DOHH2 (cell line): ENCODE results near the gene DAP.

ENCODE experiments used
- H3F3A ChIP-seq: fragments of 200-600 bp; sonication (generic), shearing (Covaris generic); 2 replicates; pipeline ENCODE4 v1.6.0; 2016; ENCODE audit warnings: antibody characterized with exemption, mild to moderate bottlenecking; ENCODE audit not compliant: control insufficient read depth, insufficient read depth
- H3K27ac ChIP-seq: fragments of 200-600 bp; sonication (generic); 2 replicates; pipeline ENCODE4 v1.5.1; 2014; ENCODE audit warnings: low read depth, mild to moderate bottlenecking, low read length, moderate library complexity
- H3K27me3 ChIP-seq: fragments of 200-600 bp; sonication (generic); 2 replicates; pipeline ENCODE4 v1.6.1; 2014; ENCODE audit warnings: mild to moderate bottlenecking, low read length, mixed read lengths; ENCODE audit not compliant: control insufficient read depth
- H3K36me3 ChIP-seq: fragments of 200-600 bp; sonication (generic); 2 replicates; pipeline ENCODE4 v1.6.1; 2014; ENCODE audit warnings: mild to moderate bottlenecking, low read length, moderate library complexity, mixed read lengths; ENCODE audit not compliant: control insufficient read depth
- H3K4me1 ChIP-seq: fragments of 200-600 bp; sonication (generic); 2 replicates; pipeline ENCODE4 v1.6.1; 2014; ENCODE audit warnings: mild to moderate bottlenecking, low read length, mixed read lengths; ENCODE audit not compliant: control insufficient read depth
- H3K4me2 ChIP-seq: fragments of 200-600 bp; sonication (generic); 2 replicates; pipeline ENCODE4 v1.6.0; 2014; ENCODE audit warnings: mild to moderate bottlenecking, low read length, moderate library complexity
- H3K4me3 ChIP-seq: fragments of 200-600 bp; sonication (generic); 2 replicates; pipeline ENCODE4 v1.5.1; 2014; ENCODE audit warnings: mild to moderate bottlenecking, low read length, mixed read lengths
- H3K79me2 ChIP-seq: fragments of 200-600 bp; sonication (generic); 2 replicates; pipeline ENCODE4 v1.6.1; 2014; ENCODE audit warnings: mild to moderate bottlenecking, low read length, mixed read lengths; ENCODE audit not compliant: control insufficient read depth
- H3K9me2 ChIP-seq: fragments of 200-600 bp; sonication (generic); replicated peaks from 2 replicates; pipeline ENCODE4 v1.6.1; 2014; ENCODE audit warnings: mild to moderate bottlenecking, low read length, mixed read lengths; ENCODE audit not compliant: control insufficient read depth
- H3K9me3 ChIP-seq: fragments of 200-600 bp; sonication (generic); 2 replicates; pipeline ENCODE4 v1.6.1; 2014; ENCODE audit warnings: antibody characterized with exemption, low read length, mixed read lengths; ENCODE audit not compliant: control insufficient read depth, insufficient read depth
- H4K20me1 ChIP-seq: fragments of 200-600 bp; sonication (generic); 2 replicates; pipeline ENCODE4 v1.6.0; 2014; ENCODE audit warnings: low read depth, mild to moderate bottlenecking, antibody characterized with exemption, low read length, moderate library complexity; ENCODE audit not compliant: control insufficient read depth, insufficient read depth
- CTCF ChIP-seq: fragments of 200-600 bp; sonication (generic); IDR thresholded peaks from one replicate; pipeline ENCODE4 v1.5.1; 2014; ENCODE audit warnings: antibody characterized with exemption, mild to moderate bottlenecking, low read depth, low read length; ENCODE audit not compliant: poor library complexity, severe bottlenecking
- EZH2phosphoT487 ChIP-seq: fragments of 200-600 bp; sonication (generic); IDR thresholded peaks from 2 replicates; pipeline ENCODE4 v1.6.1; 2017; ENCODE audit warnings: borderline replicate concordance, mild to moderate bottlenecking, antibody characterized with exemption, low read length, moderate library complexity, mixed read lengths

The DAP gene

GRCh38 chr5:10653043-10653442, 108.0 kb downstream of the DAP start:
- no peaks in the 10 kb centered on the region for H3K9me2 ChIP-seq
- no peaks in the 10 kb centered on the region for H3K9me3 ChIP-seq
- no peaks in the 10 kb centered on the region for H4K20me1 ChIP-seq
- no peaks in the 10 kb centered on the region for H3K27me3 ChIP-seq
- no peaks in the 10 kb centered on the region for H3K36me3 ChIP-seq
- no peaks in the 10 kb centered on the region for H3K79me2 ChIP-seq
- H3K4me1 ChIP-seq, result no peaks in the 10 kb centered on the region
- no peak for TF ChIP-seq CTCF
- no peak for TF ChIP-seq EZH2phosphoT487
- H3K4me3 ChIP-seq, result no peak overlapping the region
- H3F3A ChIP-seq, result no peaks in the 10 kb centered on the region
- no peak overlapping the region for H3K4me2 ChIP-seq
- H3K27ac ChIP-seq, result no peak overlapping the region

DNA sequence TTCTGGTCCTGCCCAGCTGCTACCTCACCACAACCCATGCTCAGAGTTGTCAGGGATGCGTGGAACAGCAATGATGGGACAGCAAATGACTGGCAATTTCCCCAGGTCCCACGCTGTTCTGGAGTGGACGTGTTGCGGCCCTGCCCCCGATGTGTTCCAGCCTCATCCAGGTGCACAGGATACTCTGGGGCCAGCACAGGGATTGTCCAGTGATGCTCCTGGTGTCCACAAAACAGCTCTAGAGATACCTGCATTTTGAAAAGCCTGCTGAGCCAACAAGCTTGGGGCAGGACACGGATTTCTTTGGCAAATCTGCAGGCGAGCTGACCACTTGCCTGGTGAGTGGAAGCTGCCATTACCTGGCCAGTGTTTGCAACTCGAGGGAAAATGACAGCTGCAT, 108.4 kb downstream of the DAP start:
- Histone ChIP-seq H3K27me3 (no peaks in the 10 kb centered on the region), H3K27ac (no peak overlapping the region), H3K36me3 (no peaks in the 10 kb centered on the region), H3K79me2 (no peaks in the 10 kb centered on the region), H4K20me1 (no peaks in the 10 kb centered on the region), H3K4me2 (no peak overlapping the region), H3K4me1 (no peaks in the 10 kb centered on the region), H3F3A (no peaks in the 10 kb centered on the region), H3K4me3 (no peak overlapping the region), H3K9me2 (no peaks in the 10 kb centered on the region), H3K9me3 (no peaks in the 10 kb centered on the region)
- no peak for TF ChIP-seq CTCF
- no peak for TF ChIP-seq EZH2phosphoT487

- H3K4me1 ChIP-seq, result no peaks in the 10 kb centered on the region
- no peaks in the 10 kb centered on the region for H3K36me3 ChIP-seq
- no peak overlapping the region for H3K4me2 ChIP-seq
- no peak overlapping the region for H3K4me3 ChIP-seq
- TF ChIP-seq CTCF (no peak), EZH2phosphoT487 (no peak)
- no peaks in the 10 kb centered on the region for H3F3A ChIP-seq
- H3K27ac ChIP-seq, result no peak overlapping the region
- H3K9me3 ChIP-seq, result no peaks in the 10 kb centered on the region
- no peaks in the 10 kb centered on the region for H4K20me1 ChIP-seq
- no peaks in the 10 kb centered on the region for H3K9me2 ChIP-seq
- H3K79me2 ChIP-seq, result no peaks in the 10 kb centered on the region
- no peaks in the 10 kb centered on the region for H3K27me3 ChIP-seq
Measured at GRCh38 chr5:10652151-10652550, 108.9 kb downstream of the DAP start.
